Endothelial cell of umbilical vein (primary cell): ENCODE results near the gene PHTF1. TPM values are rescaled to one million over a fixed set of nuclear protein-coding genes. Genes with fewer than 3 reads are reported as not detected.

Experiments used
- BruUV-seq: library from RNA; stranded (reverse); fragments of 400-500 nt; replicated peaks from 2 replicates; lab custom pipeline; 2021; lab: Mats Ljungman, UMichigan
- CTCF ChIA-PET: fragments of 300-600, 350-600 bp; sonication (Branson Sonifier 250); formaldehyde crosslinking; loops from one replicate; lab custom pipeline; 2021; ENCODE audit warnings: antibody characterized with exemption, inconsistent platforms; lab: Charles Lee
- POLR2A ChIA-PET: fragments of 300-600, 350-600 bp; sonication (Branson Sonifier 250); formaldehyde crosslinking; loops from one replicate; lab custom pipeline; 2021; ENCODE audit warnings: antibody characterized with exemption, inconsistent platforms; lab: Charles Lee
- DNase-seq: peaks from one replicate; pipeline ENCODE4 v3.0.0-alpha.2; 2011; ENCODE audit warnings: low read depth, low spot score
- FAIRE-seq: peaks from 2 replicates; lab custom pipeline; 2011; peaks lifted over from hg19 to GRCh38; lab: Jason Lieb, UNC
- H2AFZ ChIP-seq: 2 replicates; pipeline ENCODE4 v1.6.0; 2012; ENCODE audit warnings: low read depth, low read length, control low read depth, inconsistent platforms
- H3K27ac ChIP-seq: 2 replicates; pipeline ENCODE4 v1.5.1; 2011; ENCODE audit warnings: low read depth, mild to moderate bottlenecking, control low read depth, low read length, moderate library complexity; ENCODE audit not compliant: insufficient read depth
- H3K27me3 ChIP-seq, 2 experiments: 2 replicates each; pipeline versions ENCODE4 v1.6.0 to v1.6.1; 2011; ENCODE audit warnings: low read length in 2 of 2, mixed read lengths in 1 of 2; ENCODE audit not compliant: control insufficient read depth in 2 of 2, insufficient read depth in 2 of 2
- H3K36me3 ChIP-seq, 2 experiments: 2 replicates in 1 of 2; 3 replicates in 1 of 2; pipeline ENCODE4 v1.5.1; 2011; ENCODE audit warnings: low read length in 2 of 2, mild to moderate bottlenecking in 1 of 2, moderate library complexity in 1 of 2; ENCODE audit not compliant: control insufficient read depth in 2 of 2, insufficient read depth in 2 of 2; ENCODE audit errors: extremely low read depth in 1 of 2
- H3K4me1 ChIP-seq: 3 replicates; pipeline ENCODE4 v1.5.1; 2011; ENCODE audit warnings: mild to moderate bottlenecking, low read length; ENCODE audit not compliant: control insufficient read depth, insufficient read depth; ENCODE audit errors: extremely low read depth
- H3K4me2 ChIP-seq: 2 replicates; pipeline ENCODE4 v1.6.1; 2011; ENCODE audit warnings: low read length, control low read depth, mixed read lengths; ENCODE audit not compliant: insufficient read depth
- H3K4me3 ChIP-seq, 3 experiments: fragments of 200-600 bp in 1 of 3; sonication (generic), shearing (Covaris generic) in 1 of 3; replicated peaks in 1 of 3; 2 replicates each; pipeline ENCODE4 v1.5.1; 2011 to 2016; ENCODE audit warnings: control low read depth in 3 of 3, low read length in 3 of 3, mild to moderate bottlenecking in 2 of 3, inconsistent platforms in 1 of 3, low read depth in 1 of 3, moderate library complexity in 1 of 3; ENCODE audit not compliant: insufficient read depth in 1 of 3
- H3K79me2 ChIP-seq: 2 replicates; pipeline ENCODE4 v1.6.0; 2012; ENCODE audit warnings: low read length, inconsistent platforms; ENCODE audit not compliant: control insufficient read depth, insufficient read depth
- H3K9ac ChIP-seq: replicated peaks from 2 replicates; pipeline ENCODE3; 2011; ENCODE audit warnings: low read length, control low read depth; ENCODE audit not compliant: insufficient read depth; ENCODE audit errors: extremely low read depth
- H3K9me1 ChIP-seq: replicated peaks from 3 replicates; pipeline ENCODE4 v1.6.0; 2011; ENCODE audit warnings: mild to moderate bottlenecking, low read length; ENCODE audit not compliant: control insufficient read depth, insufficient read depth; ENCODE audit errors: extremely low read depth
- H3K9me3 ChIP-seq: replicated peaks from 2 replicates; pipeline ENCODE4 v1.5.1; 2012; ENCODE audit warnings: low read length, inconsistent platforms; ENCODE audit not compliant: control insufficient read depth, insufficient read depth
- H4K20me1 ChIP-seq: replicated peaks from 2 replicates; pipeline ENCODE3; 2011; ENCODE audit warnings: mild to moderate bottlenecking, low read length; ENCODE audit not compliant: control insufficient read depth, insufficient read depth; ENCODE audit errors: extremely low read depth
- CTCF ChIP-seq, 2 donors: IDR thresholded peaks; 1 replicate in 1 of 2; 2 replicates in 1 of 2; pipeline ENCODE4 v1.5.1; 2011; ENCODE audit warnings: low read length in 2 of 2, mild to moderate bottlenecking in 2 of 2, moderate library complexity in 2 of 2, control low read depth in 1 of 2, inconsistent platforms in 1 of 2, low read depth in 1 of 2; ENCODE audit not compliant: insufficient read depth in 1 of 2; ENCODE audit errors: extremely low read depth in 1 of 2
- EZH2 ChIP-seq: IDR thresholded peaks from 2 replicates; pipeline ENCODE4 v1.6.1; 2012; ENCODE audit warnings: borderline replicate concordance, low read depth, mild to moderate bottlenecking, moderate library complexity, low read length, inconsistent platforms; ENCODE audit not compliant: severe bottlenecking
- FOS ChIP-seq: IDR thresholded peaks from 2 replicates; pipeline ENCODE4 v1.6.1; 2011; ENCODE audit warnings: mild to moderate bottlenecking, low read length, moderate library complexity, borderline replicate concordance; ENCODE audit not compliant: insufficient read depth
- GATA2 ChIP-seq: IDR thresholded peaks from 2 replicates; pipeline ENCODE4 v1.7.0; 2011; ENCODE audit warnings: low read depth, mild to moderate bottlenecking, moderate library complexity, mixed read lengths, low read length; ENCODE audit not compliant: insufficient read length, insufficient read depth
- JUN ChIP-seq: IDR thresholded peaks from 2 replicates; pipeline ENCODE4 v1.6.1; 2011; ENCODE audit warnings: borderline replicate concordance, low read depth; ENCODE audit not compliant: insufficient read length, insufficient read depth
- MYC ChIP-seq: IDR thresholded peaks from one replicate; pipeline ENCODE4 v1.6.1; 2011; ENCODE audit warnings: mild to moderate bottlenecking, low read depth, low read length
- POLR2A ChIP-seq: IDR thresholded peaks from 2 replicates; pipeline ENCODE4 v1.6.1; 2012; ENCODE audit warnings: low read depth, mild to moderate bottlenecking, control low read depth, low read length
- POLR2AphosphoS5 ChIP-seq: IDR thresholded peaks from 2 replicates; pipeline ENCODE4 v1.6.1; 2012; ENCODE audit warnings: low read depth, mild to moderate bottlenecking, control low read depth, low read length, moderate library complexity; ENCODE audit not compliant: insufficient read depth
- dilution Hi-C: fragments of 300-500 bp; cut with MboI; formaldehyde crosslinking; loops from one replicate; pipeline ENCODE4 v1.15.0; 2019; ENCODE audit warnings: low sequenced_read_pairs; ENCODE audit not compliant: extremely low pct_ligation_motif_present
- intact Hi-C: fragments of 100-400 bp; cut with micrococcal nuclease; formaldehyde crosslinking; loops from one replicate; pipeline ENCODE4 v1.10.0; 2022
- polyA plus RNA-seq, 4 experiments: library from polyadenylated mRNA; depleted of rRNA in 3 of 4; stranded (reverse) in 3 of 4; unstranded in 1 of 4; fragments of >200 nt; gene quantifications; 2 replicates each; pipeline versions ENCODE4 v1.2.1 to v1.2.3, GENCODE V29; 2011 to 2012; ENCODE audit warnings: missing spikeins in 1 of 4
- total RNA-seq: library from RNA; stranded (reverse); gene quantifications from 2 replicates; pipeline ENCODE4 v1.2.3, GENCODE V29; 2021
- TF ChIP-seq, protein P1 (sequence below): IDR thresholded peaks from 2 replicates; pipeline ENCODE4 v1.6.1; 2011; ENCODE audit not compliant: insufficient read depth, insufficient read length

PHTF1 gene
- total and polyA plus RNA-seq, 2 donors (not counting 3 experiments of a cell fraction or from before 2014, with no cell fraction given), result 26.3 to 62.6 TPM

DNA sequence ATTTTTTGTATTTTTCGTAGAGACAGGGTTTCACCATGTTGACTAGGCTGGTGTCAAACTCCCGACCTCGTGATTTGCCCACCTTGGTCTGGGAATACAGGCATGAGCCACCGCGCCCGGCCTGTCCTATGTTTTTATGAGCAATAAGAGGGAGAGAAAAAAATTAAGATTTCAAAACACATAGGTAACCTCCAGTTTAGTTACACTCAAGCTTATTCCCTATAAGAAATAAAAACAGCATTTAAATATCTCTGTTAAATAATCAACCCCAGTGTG lies 45.9 kb upstream of the PHTF1 start:
- FAIRE-seq, result no peak
- no peak for TF ChIP-seq POLR2AphosphoS5
- TF ChIP-seq, protein P1, sequence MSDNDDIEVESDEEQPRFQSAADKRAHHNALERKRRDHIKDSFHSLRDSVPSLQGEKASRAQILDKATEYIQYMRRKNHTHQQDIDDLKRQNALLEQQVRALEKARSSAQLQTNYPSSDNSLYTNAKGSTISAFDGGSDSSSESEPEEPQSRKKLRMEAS, result no peak
- no peak for TF ChIP-seq EZH2
- no peak for TF ChIP-seq CTCF (IDR thresholded peaks at IDR 0.05; ENCODE audit: extremely low read depth in 1 of 2, insufficient read depth in 1 of 2, low read depth in 1 of 2, low read length in 2 of 2)
- no peak for TF ChIP-seq MYC
- TF ChIP-seq POLR2A, result no peak
- TF ChIP-seq FOS, result no peak
- no peak for TF ChIP-seq JUN
- TF ChIP-seq GATA2, result no peak
- Histone ChIP-seq H3K36me3 (no peaks in the 10 kb centered on the region), H3K9ac (no peak overlapping the region), H4K20me1 (peaks cover 2% of the 10 kb centered on the region), H3K27ac (no peak overlapping the region), H3K4me3 (no peak overlapping the region), H3K9me1 (no peaks in the 10 kb centered on the region), H3K4me2 (peak overlapping the region; percentile 62), H3K9me3 (no peaks in the 10 kb centered on the region), H2AFZ (no peak overlapping the region), H3K27me3 (no peaks in the 10 kb centered on the region), H3K4me1 (peaks cover 26% of the 10 kb centered on the region), H3K79me2 (peaks cover 90% of the 10 kb centered on the region)
- no TSS peak for BruUV-seq
- no peak for DNase-seq
- intact Hi-C loops (no loop called here), dilution Hi-C loops (no loop called here)
- POLR2A ChIA-PET, result no interaction called here
- CTCF ChIA-PET, result no interaction called here
